HEK293 (cell line): ENCODE data around the gene CSTA.

Experiments used
- CTCF ChIA-PET: fragments of 350-600 bp; formaldehyde crosslinking; extraction: SDS; loops from one replicate; lab custom pipeline; 2021; ENCODE audit warnings: antibody characterized with exemption; lab: Yijun Ruan, JAX
- POLR2A ChIA-PET: fragments of 300-600 bp; formaldehyde crosslinking; extraction: SDS; loops from one replicate; lab custom pipeline; 2020; ENCODE audit warnings: antibody characterized with exemption, inconsistent platforms; lab: Yijun Ruan, JAX
- H3K27ac ChIP-seq: fragments of 200-500 bp; sonication (Bioruptor generic); 2 replicates; pipeline ENCODE4 v1.5.1; 2014; ENCODE audit warnings: low read depth, low read length, control low read depth, inconsistent platforms; ENCODE audit errors: extremely low read depth
- H3K36me3 ChIP-seq, 2 experiments: fragments of 200-500 bp in 1 of 2; sonication (Bioruptor generic) in 1 of 2; 1 replicate in 1 of 2; 2 replicates in 1 of 2; pipeline ENCODE4 v1.5.1; 2014 to 2017; ENCODE audit warnings: inconsistent platforms in 2 of 2, low read length in 2 of 2; ENCODE audit not compliant: control insufficient read depth in 2 of 2, insufficient read depth in 1 of 2
- H3K4me1 ChIP-seq: fragments of 200-500 bp; sonication (Bioruptor generic); 2 replicates; pipeline ENCODE4 v1.5.1; 2014; ENCODE audit warnings: mild to moderate bottlenecking, low read length, inconsistent platforms; ENCODE audit not compliant: control insufficient read depth, insufficient read depth
- H3K4me3 ChIP-seq: 2 replicates; pipeline ENCODE4 v1.5.1; 2011; ENCODE audit warnings: low read depth, mild to moderate bottlenecking, control low read depth, low read length, moderate library complexity
- H3K9me3 ChIP-seq: fragments of 200-500 bp; sonication (Bioruptor generic); 2 replicates; pipeline ENCODE4 v1.5.1; 2014; ENCODE audit warnings: low read depth, low read length, inconsistent platforms; ENCODE audit not compliant: control insufficient read depth, insufficient read depth
- KLF8 ChIP-seq: fragments of 450-650 bp; formaldehyde crosslinking; IDR thresholded peaks from 2 replicates; pipeline ENCODE4 v1.5.1; 2016; ENCODE audit warnings: missing biosample characterization, missing genetic modification characterization
- PATZ1 ChIP-seq: fragments of 450-650 bp; formaldehyde crosslinking; IDR thresholded peaks from 2 replicates; pipeline ENCODE4 v1.5.1; 2016; ENCODE audit warnings: missing biosample characterization, missing genetic modification characterization
- PRDM1 ChIP-seq: fragments of 450-650 bp; formaldehyde crosslinking; IDR thresholded peaks from 2 replicates; pipeline ENCODE4; 2016; ENCODE audit warnings: missing biosample characterization, missing genetic modification characterization
- PRDM10 ChIP-seq: fragments of 450-650 bp; formaldehyde crosslinking; IDR thresholded peaks from 2 replicates; pipeline ENCODE4 v1.5.1; 2016; ENCODE audit warnings: missing biosample characterization, missing genetic modification characterization
- SP3 ChIP-seq: fragments of 450-650 bp; formaldehyde crosslinking; IDR thresholded peaks from 2 replicates; pipeline ENCODE4 v1.5.1; 2016; ENCODE audit warnings: missing biosample characterization, missing genetic modification characterization
- SP7 ChIP-seq: fragments of 450-650 bp; formaldehyde crosslinking; IDR thresholded peaks from 2 replicates; pipeline ENCODE4 v1.5.1; 2016; ENCODE audit warnings: missing biosample characterization, missing genetic modification characterization
- ZBTB17 ChIP-seq: fragments of 450-650 bp; formaldehyde crosslinking; IDR thresholded peaks from 2 replicates; pipeline ENCODE4 v1.5.1; 2016; ENCODE audit warnings: missing biosample characterization, missing genetic modification characterization
- ZBTB20 ChIP-seq: fragments of 450-650 bp; formaldehyde crosslinking; IDR thresholded peaks from 2 replicates; pipeline ENCODE4 v1.5.1; 2016; ENCODE audit warnings: missing biosample characterization, missing genetic modification characterization
- ZBTB8A ChIP-seq: fragments of 450-650 bp; formaldehyde crosslinking; IDR thresholded peaks from 2 replicates; pipeline ENCODE4 v1.5.1; 2016; ENCODE audit warnings: missing biosample characterization, missing genetic modification characterization
- ZNF266 ChIP-seq: fragments of 450-650 bp; formaldehyde crosslinking; IDR thresholded peaks from 2 replicates; pipeline ENCODE4 v1.5.1; 2016; ENCODE audit warnings: missing biosample characterization, missing genetic modification characterization, low read depth
- ZNF335 ChIP-seq: fragments of 450-650 bp; formaldehyde crosslinking; conservative IDR thresholded peaks from 2 replicates; pipeline ENCODE4 v1.5.1; 2016; ENCODE audit warnings: missing biosample characterization, missing genetic modification characterization
- ZNF501 ChIP-seq: fragments of 450-650 bp; formaldehyde crosslinking; IDR thresholded peaks from 2 replicates; pipeline ENCODE4 v1.5.1; 2016; ENCODE audit warnings: missing biosample characterization, missing genetic modification characterization
- ZNF555 ChIP-seq: fragments of 450-650 bp; formaldehyde crosslinking; conservative IDR thresholded peaks from 2 replicates; pipeline ENCODE4 v1.5.1; 2017; ENCODE audit warnings: missing biosample characterization, mild to moderate bottlenecking, missing genetic modification characterization, inconsistent platforms
- ZNF670 ChIP-seq: fragments of 450-650 bp; formaldehyde crosslinking; IDR thresholded peaks from 2 replicates; pipeline ENCODE4 v1.5.1; 2016; ENCODE audit warnings: missing biosample characterization, missing genetic modification characterization, low read depth
- ZNF692 ChIP-seq: fragments of 450-650 bp; formaldehyde crosslinking; IDR thresholded peaks from 2 replicates; pipeline ENCODE4 v1.5.1; 2016; ENCODE audit warnings: missing biosample characterization, missing genetic modification characterization
- ZNF76 ChIP-seq: fragments of 450-650 bp; formaldehyde crosslinking; IDR thresholded peaks from 2 replicates; pipeline ENCODE4; 2016; ENCODE audit warnings: low read depth, missing biosample characterization, missing genetic modification characterization, borderline replicate concordance
- ZNF792 ChIP-seq: fragments of 450-650 bp; formaldehyde crosslinking; IDR thresholded peaks from 2 replicates; pipeline ENCODE4 v1.5.1; 2016; ENCODE audit warnings: missing biosample characterization, missing genetic modification characterization
- ZXDB ChIP-seq: fragments of 450-650 bp; formaldehyde crosslinking; IDR thresholded peaks from 2 replicates; pipeline ENCODE4 v1.5.1; 2016; ENCODE audit warnings: missing biosample characterization, missing genetic modification characterization
- TF ChIP-seq, protein P1 (sequence below): fragments of 450-650 bp; formaldehyde crosslinking; IDR thresholded peaks from 2 replicates; pipeline ENCODE4 v1.5.1; 2016; ENCODE audit warnings: missing biosample characterization, missing genetic modification characterization
- TF ChIP-seq, protein P2 (sequence below): fragments of 450-650 bp; formaldehyde crosslinking; IDR thresholded peaks from 2 replicates; pipeline ENCODE4 v1.5.1; 2017; ENCODE audit warnings: missing biosample characterization, missing genetic modification characterization
- TF ChIP-seq, protein P3 (sequence below): fragments of 450-650 bp; formaldehyde crosslinking; IDR thresholded peaks from 2 replicates; pipeline ENCODE4 v1.5.1; 2016; ENCODE audit warnings: missing biosample characterization, missing genetic modification characterization
- TF ChIP-seq, protein P4 (sequence below): fragments of 450-650 bp; formaldehyde crosslinking; optimal IDR thresholded peaks from 2 replicates; pipeline ENCODE3; 2016; ENCODE audit warnings: missing biosample characterization, mild to moderate bottlenecking, missing genetic modification characterization

The CSTA gene

GRCh38 chr3:122382888-122383666 lies 58.0 kb downstream of the CSTA start, which contains the start of gene MIX23:
Gene MIX23 (minus strand): TSS chr3:122383231. CDS start chr3:122383224, 7 bp downstream.
- Histone ChIP-seq H3K4me3 (peak within 1 kb of the TSS; percentile 96), H3K27ac (peak within 1 kb of the TSS; percentile 66), H3K4me1 (no peaks in the 10 kb centered on the region), H3K9me3 (no peaks in the 10 kb centered on the region), H3K36me3 (peaks cover 0 to 24% of the 10 kb centered on the region in 2 experiments; a peak in 2 of 3 replicates)
- ChIA-PET POLR2A (interaction anchor here (2.0 to 3.3 kb wide), 2 partner anchors 10 to 32 kb away, joined by 15 to 24 read pairs; partner anchors contain the start of gene WDR5B), CTCF (interaction anchor here (0.6 kb wide), 1 partner anchor 130 kb away, joined by 3 read pairs; no protein-coding TSS in a partner anchor)
- TF ChIP-seq ZNF76 (tag by site-specific recombination) (peak; percentile 40; the same call in 1 of the 2 replicates), KLF8 (tag by site-specific recombination) (no peak), ZBTB20 (peak; percentile 23), SP3 (tag by site-specific recombination) (0 out of 2 replicates have a peak, but pooled peaks have one; percentile 43), ZNF692 (tag by site-specific recombination) (0 out of 2 replicates have a peak, but pooled peaks have one; percentile 29), ZBTB17 (tag by site-specific recombination) (peak; percentile 77), ZNF792 (tag by site-specific recombination) (no peak), PRDM10 (tag by site-specific recombination) (peak; percentile 55), ZBTB8A (tag by site-specific recombination) (0 out of 2 replicates have a peak, but pooled peaks have one; percentile 18), ZXDB (tag by site-specific recombination) (peak; percentile 44; the same call in 1 of the 2 replicates), ZNF501 (tag by site-specific recombination) (peak; percentile 51; the same call in 1 of the 2 replicates), PATZ1 (tag by site-specific recombination) (peak; percentile 33; the same call in 1 of the 2 replicates), ZNF670 (tag by site-specific recombination) (no peak), ZNF266 (tag by site-specific recombination) (no peak), SP7 (tag by site-specific recombination) (0 out of 2 replicates have a peak, but pooled peaks have one; percentile 23), ZNF335 (tag by site-specific recombination) (peak; percentile 94), ZNF555 (tag by site-specific recombination) (no peak), PRDM1 (tag by site-specific recombination) (peak; percentile 62; the same call in 1 of the 2 replicates)
- TF ChIP-seq, protein P1, sequence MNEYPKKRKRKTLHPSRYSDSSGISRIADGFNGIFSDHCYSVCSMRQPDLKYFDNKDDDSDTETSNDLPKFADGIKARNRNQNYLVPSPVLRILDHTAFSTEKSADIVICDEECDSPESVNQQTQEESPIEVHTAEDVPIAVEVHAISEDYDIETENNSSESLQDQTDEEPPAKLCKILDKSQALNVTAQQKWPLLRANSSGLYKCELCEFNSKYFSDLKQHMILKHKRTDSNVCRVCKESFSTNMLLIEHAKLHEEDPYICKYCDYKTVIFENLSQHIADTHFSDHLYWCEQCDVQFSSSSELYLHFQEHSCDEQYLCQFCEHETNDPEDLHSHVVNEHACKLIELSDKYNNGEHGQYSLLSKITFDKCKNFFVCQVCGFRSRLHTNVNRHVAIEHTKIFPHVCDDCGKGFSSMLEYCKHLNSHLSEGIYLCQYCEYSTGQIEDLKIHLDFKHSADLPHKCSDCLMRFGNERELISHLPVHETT (tag by site-specific recombination): peak; percentile 61; the same call in 1 of the 2 replicates
- TF ChIP-seq, protein P2, sequence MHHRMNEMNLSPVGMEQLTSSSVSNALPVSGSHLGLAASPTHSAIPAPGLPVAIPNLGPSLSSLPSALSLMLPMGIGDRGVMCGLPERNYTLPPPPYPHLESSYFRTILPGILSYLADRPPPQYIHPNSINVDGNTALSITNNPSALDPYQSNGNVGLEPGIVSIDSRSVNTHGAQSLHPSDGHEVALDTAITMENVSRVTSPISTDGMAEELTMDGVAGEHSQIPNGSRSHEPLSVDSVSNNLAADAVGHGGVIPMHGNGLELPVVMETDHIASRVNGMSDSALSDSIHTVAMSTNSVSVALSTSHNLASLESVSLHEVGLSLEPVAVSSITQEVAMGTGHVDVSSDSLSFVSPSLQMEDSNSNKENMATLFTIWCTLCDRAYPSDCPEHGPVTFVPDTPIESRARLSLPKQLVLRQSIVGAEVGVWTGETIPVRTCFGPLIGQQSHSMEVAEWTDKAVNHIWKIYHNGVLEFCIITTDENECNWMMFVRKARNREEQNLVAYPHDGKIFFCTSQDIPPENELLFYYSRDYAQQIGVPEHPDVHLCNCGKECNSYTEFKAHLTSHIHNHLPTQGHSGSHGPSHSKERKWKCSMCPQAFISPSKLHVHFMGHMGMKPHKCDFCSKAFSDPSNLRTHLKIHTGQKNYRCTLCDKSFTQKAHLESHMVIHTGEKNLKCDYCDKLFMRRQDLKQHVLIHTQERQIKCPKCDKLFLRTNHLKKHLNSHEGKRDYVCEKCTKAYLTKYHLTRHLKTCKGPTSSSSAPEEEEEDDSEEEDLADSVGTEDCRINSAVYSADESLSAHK (tag by site-specific recombination): no peak
- TF ChIP-seq, protein P3, sequence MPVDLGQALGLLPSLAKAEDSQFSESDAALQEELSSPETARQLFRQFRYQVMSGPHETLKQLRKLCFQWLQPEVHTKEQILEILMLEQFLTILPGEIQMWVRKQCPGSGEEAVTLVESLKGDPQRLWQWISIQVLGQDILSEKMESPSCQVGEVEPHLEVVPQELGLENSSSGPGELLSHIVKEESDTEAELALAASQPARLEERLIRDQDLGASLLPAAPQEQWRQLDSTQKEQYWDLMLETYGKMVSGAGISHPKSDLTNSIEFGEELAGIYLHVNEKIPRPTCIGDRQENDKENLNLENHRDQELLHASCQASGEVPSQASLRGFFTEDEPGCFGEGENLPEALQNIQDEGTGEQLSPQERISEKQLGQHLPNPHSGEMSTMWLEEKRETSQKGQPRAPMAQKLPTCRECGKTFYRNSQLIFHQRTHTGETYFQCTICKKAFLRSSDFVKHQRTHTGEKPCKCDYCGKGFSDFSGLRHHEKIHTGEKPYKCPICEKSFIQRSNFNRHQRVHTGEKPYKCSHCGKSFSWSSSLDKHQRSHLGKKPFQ (tag by site-specific recombination): peak; percentile 100
- TF ChIP-seq, protein P4, sequence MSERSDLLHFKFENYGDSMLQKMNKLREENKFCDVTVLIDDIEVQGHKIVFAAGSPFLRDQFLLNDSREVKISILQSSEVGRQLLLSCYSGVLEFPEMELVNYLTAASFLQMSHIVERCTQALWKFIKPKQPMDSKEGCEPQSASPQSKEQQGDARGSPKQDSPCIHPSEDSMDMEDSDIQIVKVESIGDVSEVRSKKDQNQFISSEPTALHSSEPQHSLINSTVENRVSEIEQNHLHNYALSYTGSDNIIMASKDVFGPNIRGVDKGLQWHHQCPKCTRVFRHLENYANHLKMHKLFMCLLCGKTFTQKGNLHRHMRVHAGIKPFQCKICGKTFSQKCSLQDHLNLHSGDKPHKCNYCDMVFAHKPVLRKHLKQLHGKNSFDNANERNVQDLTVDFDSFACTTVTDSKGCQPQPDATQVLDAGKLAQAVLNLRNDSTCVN (tag by site-specific recombination): peak; percentile 22
